Ishikawa (cell line): ENCODE measurements around the gene IGF2BP1.

ENCODE experiments used
- CEBPB ChIP-seq: IDR thresholded peaks from 2 replicates; pipeline ENCODE4 v1.6.1; 2012
- CREB1 ChIP-seq: IDR thresholded peaks from 2 replicates; pipeline ENCODE4 v1.6.1; 2012; ENCODE audit warnings: low read depth
- EGR1 ChIP-seq: IDR thresholded peaks from 2 replicates; pipeline ENCODE4 v1.6.1; 2012
- EP300 ChIP-seq: IDR thresholded peaks from 2 replicates; pipeline ENCODE4 v1.6.1; 2012; ENCODE audit warnings: borderline replicate concordance
- FOXM1 ChIP-seq: IDR thresholded peaks from 2 replicates; pipeline ENCODE4 v1.6.1; 2012; ENCODE audit warnings: low read depth, borderline replicate concordance
- NFIC ChIP-seq: IDR thresholded peaks from 2 replicates; pipeline ENCODE4 v1.6.1; 2012
- RAD21 ChIP-seq: IDR thresholded peaks from 2 replicates; pipeline ENCODE4 v1.6.1; 2012; ENCODE audit warnings: low read depth
- TAF1 ChIP-seq: IDR thresholded peaks from 2 replicates; pipeline ENCODE4 v1.6.1; 2012; ENCODE audit warnings: low read depth, mild to moderate bottlenecking
- YY1 ChIP-seq: IDR thresholded peaks from 2 replicates; pipeline ENCODE4 v1.6.1; 2012; ENCODE audit warnings: low read depth
- ZBTB7A ChIP-seq: IDR thresholded peaks from 2 replicates; pipeline ENCODE4 v1.6.1; 2012; ENCODE audit warnings: low read depth
- TF ChIP-seq, protein P1 (sequence below): IDR thresholded peaks from 2 replicates; pipeline ENCODE4 v1.6.1; 2012; ENCODE audit warnings: low read depth, mild to moderate bottlenecking
- TF ChIP-seq, protein P2 (sequence below): IDR thresholded peaks from 2 replicates; pipeline ENCODE4 v1.6.1; 2012
- TF ChIP-seq, protein P3 (sequence below): IDR thresholded peaks from 2 replicates; pipeline ENCODE4 v1.6.1; 2012

DNA sequence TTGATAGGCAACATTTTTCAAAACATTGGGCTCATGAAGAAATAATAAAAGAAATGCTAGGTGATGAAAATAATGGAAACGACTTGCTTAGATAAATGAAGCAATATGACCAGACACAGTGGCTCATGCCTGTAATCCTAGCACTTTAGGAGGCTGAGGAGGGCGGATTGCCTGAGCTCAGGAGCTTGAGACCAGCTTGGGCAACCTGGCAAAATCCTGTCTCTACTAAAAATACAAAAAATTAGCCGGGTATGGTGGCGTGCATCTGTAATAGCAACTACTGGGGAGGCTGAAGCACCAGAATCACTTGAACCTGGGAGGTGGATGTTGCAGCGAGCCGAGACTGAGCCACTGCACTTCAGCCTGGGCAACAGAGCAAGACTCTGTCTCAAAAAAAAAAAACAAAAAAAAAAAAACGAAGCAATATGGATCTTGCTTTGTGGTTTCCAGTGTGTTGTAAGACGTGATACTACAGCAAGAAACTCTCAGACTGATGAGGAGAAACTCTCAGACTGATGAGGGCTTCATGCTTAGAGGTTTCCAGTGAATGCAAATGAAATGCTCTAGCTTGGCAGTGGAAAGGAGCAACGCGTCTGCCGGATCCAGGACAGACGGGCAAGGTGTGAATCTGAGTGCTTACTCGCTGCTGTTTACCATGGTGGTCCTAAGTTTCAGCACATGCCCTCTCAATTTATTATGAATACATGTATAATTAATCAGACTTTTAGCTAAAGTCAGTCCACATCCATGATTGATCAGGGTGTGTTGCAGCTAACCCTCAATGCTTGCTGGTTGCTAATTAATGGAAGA is 11.5 kb upstream of the IGF2BP1 start:
- TF ChIP-seq EP300 (no peak), YY1 (no peak), CREB1 (no peak), CEBPB (no peak), TAF1 (no peak), FOXM1 (no peak), ZBTB7A (no peak), EGR1 (no peak), RAD21 (no peak), NFIC (no peak)
- TF ChIP-seq, protein P1, sequence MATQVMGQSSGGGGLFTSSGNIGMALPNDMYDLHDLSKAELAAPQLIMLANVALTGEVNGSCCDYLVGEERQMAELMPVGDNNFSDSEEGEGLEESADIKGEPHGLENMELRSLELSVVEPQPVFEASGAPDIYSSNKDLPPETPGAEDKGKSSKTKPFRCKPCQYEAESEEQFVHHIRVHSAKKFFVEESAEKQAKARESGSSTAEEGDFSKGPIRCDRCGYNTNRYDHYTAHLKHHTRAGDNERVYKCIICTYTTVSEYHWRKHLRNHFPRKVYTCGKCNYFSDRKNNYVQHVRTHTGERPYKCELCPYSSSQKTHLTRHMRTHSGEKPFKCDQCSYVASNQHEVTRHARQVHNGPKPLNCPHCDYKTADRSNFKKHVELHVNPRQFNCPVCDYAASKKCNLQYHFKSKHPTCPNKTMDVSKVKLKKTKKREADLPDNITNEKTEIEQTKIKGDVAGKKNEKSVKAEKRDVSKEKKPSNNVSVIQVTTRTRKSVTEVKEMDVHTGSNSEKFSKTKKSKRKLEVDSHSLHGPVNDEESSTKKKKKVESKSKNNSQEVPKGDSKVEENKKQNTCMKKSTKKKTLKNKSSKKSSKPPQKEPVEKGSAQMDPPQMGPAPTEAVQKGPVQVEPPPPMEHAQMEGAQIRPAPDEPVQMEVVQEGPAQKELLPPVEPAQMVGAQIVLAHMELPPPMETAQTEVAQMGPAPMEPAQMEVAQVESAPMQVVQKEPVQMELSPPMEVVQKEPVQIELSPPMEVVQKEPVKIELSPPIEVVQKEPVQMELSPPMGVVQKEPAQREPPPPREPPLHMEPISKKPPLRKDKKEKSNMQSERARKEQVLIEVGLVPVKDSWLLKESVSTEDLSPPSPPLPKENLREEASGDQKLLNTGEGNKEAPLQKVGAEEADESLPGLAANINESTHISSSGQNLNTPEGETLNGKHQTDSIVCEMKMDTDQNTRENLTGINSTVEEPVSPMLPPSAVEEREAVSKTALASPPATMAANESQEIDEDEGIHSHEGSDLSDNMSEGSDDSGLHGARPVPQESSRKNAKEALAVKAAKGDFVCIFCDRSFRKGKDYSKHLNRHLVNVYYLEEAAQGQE: no peak
- TF ChIP-seq, protein P2, sequence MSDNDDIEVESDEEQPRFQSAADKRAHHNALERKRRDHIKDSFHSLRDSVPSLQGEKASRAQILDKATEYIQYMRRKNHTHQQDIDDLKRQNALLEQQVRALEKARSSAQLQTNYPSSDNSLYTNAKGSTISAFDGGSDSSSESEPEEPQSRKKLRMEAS: no peak
- TF ChIP-seq, protein P3, sequence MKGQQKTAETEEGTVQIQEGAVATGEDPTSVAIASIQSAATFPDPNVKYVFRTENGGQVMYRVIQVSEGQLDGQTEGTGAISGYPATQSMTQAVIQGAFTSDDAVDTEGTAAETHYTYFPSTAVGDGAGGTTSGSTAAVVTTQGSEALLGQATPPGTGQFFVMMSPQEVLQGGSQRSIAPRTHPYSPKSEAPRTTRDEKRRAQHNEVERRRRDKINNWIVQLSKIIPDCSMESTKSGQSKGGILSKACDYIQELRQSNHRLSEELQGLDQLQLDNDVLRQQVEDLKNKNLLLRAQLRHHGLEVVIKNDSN: no peak
